ENCODE measurements around the gene SIGLEC12.
"Not testable (repeated sequence)": the region's sequence is repeated elsewhere in the genome, so short reads cannot be mapped to it uniquely, and the experiment has no call there.

Gene SIGLEC12

DNA sequence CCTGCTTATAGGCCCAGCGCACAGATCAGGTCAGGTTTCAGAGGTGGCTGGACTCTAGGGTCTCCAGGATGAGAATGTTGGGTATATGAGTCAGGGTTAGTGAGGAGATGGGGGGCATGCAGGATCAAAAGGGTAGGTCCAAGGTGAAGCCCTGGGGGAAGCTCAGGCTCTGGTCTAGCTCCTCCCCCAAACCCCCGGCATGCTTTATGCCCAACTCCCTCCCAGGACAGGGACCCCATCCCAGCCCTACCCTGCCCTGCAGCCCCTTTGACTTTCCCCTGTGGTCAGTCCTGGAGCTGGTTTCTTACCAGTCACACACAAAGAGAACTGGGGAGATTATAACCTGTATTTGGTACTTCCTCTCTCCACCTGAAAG lies 33.1 kb downstream of the SIGLEC12 start:
- Histone ChIP-seq H3K9ac (ENCODE audit: low read length in 2 of 2) (no peak overlapping the region), H3K27ac (ENCODE audit: low read length) (no peak overlapping the region), H3K27me3 (ENCODE audit: control insufficient read depth in 1 of 2, insufficient read depth in 2 of 2, low read length in 2 of 2) (peaks cover 10 to 18% of the 10 kb centered on the region in 2 donors), H3K4me3 (ENCODE audit: low read length in 2 of 2) (no peak overlapping the region), H3K9me3 (ENCODE audit: control insufficient read depth in 2 of 2, low read length in 2 of 2) (no peaks in the 10 kb centered on the region), H3K4me1 (ENCODE audit: control insufficient read depth, insufficient read depth, low read length) (no peaks in the 10 kb centered on the region), H3K36me3 (ENCODE audit: control insufficient read depth in 2 of 2, insufficient read depth in 2 of 2, low read length in 2 of 2) (no peaks in the 10 kb centered on the region)

DNA sequence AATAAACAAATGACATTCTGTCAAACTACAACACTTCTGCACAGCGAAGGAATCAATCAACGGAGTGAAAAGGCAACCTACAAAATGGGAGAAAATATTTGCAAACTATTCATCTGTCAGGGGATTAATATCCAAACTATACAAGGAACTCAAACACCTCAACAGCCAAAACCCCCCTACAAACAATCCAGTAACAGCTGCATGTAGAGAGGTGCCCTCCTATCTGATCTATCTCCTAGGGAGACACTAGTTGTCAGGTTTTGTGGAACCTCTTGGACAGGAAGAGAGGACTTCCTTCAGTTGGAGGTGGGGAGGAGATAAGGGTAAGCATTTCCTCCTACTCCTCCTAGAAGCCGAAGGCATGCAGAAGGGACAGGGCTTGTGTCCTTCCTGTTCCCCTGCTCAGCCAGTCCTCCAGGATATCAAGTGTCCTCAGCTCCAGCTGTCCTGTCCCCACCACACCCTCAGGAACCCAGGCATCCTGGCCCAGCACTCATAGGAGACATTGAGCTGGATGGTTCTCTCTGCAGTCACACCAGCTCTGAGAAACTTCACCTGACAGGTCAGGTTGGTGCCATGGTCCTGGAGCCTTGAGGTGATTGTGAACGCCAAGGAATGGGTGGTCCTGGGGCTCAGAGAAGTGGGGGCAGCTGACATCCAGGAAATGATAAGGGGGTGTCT lies 33.6 kb downstream of the SIGLEC12 start:
- no peak overlapping the region for H3K27ac ChIP-seq (ENCODE audit: low read length)
- H3K4me3 ChIP-seq (ENCODE audit: low read length in 2 of 2), result no peak overlapping the region
- H3K9me3 ChIP-seq (ENCODE audit: control insufficient read depth in 2 of 2, low read length in 2 of 2), result no peaks in the 10 kb centered on the region
- no peaks in the 10 kb centered on the region for H3K4me1 ChIP-seq (ENCODE audit: control insufficient read depth, insufficient read depth, low read length)
- no peaks in the 10 kb centered on the region for H3K36me3 ChIP-seq (ENCODE audit: control insufficient read depth in 2 of 2, insufficient read depth in 2 of 2, low read length in 2 of 2)
- peaks cover 6 to 16% of the 10 kb centered on the region in 2 donors for H3K27me3 ChIP-seq (ENCODE audit: control insufficient read depth in 1 of 2, insufficient read depth in 2 of 2, low read length in 2 of 2)
- no peak overlapping the region for H3K9ac ChIP-seq (ENCODE audit: low read length in 2 of 2)

DNA sequence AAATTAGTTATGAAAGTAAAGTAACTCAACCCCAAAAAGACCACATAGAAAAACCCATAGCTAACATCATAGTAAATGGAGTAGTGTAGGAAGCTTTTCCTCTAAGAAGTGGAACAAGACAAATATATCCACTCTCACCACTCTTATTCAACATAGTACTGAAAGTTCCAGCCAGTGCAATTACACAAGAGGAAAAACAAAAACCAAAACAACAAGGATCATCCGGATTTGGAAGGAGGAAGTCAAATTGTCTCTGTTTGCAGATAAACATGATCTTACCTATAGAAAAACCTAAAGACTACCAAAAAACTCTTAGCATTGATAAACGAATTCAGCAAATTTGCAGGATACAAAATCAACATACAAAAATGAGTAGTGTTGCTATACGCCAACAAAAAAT lies 34.9 kb downstream of the SIGLEC12 start:
- H3K9ac ChIP-seq (ENCODE audit: low read length in 2 of 2), result no peak overlapping the region

DNA sequence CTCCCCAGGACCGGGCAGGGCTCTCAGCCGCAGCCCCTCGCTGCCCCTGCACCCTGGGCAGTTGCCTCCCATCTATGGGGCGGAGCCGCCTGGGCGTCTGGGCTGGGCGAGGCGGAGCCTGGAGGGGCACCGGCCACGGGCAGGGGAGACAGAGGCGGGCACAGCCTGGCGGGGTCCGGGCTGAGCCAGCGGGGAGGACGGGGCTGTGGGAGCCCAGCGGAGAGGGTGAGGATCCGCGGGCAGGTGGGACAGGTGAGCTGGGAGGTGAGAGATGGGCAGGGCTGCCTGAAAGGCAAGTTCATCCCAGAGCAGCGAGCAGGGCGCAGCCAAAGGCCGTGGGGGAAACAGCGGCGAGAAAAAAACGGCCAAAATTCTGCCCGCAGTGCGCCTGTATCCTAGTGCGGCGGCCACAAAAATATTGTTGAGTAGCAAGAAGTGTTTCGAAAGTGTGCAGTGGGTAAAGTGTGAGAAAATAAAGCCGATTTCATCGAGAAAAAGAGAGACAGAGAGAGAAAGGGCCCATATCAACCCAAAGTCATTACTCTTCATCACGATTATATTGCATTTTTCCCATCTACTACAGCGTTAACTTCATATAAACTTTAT lies 37.5 kb downstream of the SIGLEC12 start:
- H3K36me3 ChIP-seq (ENCODE audit: control insufficient read depth in 2 of 2, insufficient read depth in 2 of 2, low read length in 2 of 2); H3K9me3 ChIP-seq (ENCODE audit: control insufficient read depth in 2 of 2, low read length in 2 of 2); H3K27ac ChIP-seq (ENCODE audit: low read length); H3K9ac ChIP-seq (ENCODE audit: low read length in 2 of 2); H3K4me3 ChIP-seq (ENCODE audit: low read length in 2 of 2); H3K4me1 ChIP-seq (ENCODE audit: control insufficient read depth, insufficient read depth, low read length): not testable (repeated sequence)
- H3K27me3 ChIP-seq (ENCODE audit: control insufficient read depth in 1 of 2, insufficient read depth in 2 of 2, low read length in 2 of 2), result peaks cover 20 to 27% of the 10 kb centered on the region in 2 donors

More for the DNA sequence above, 34.9 kb downstream of the SIGLEC12 start:
- no peaks in the 10 kb centered on the region for H3K36me3 ChIP-seq (ENCODE audit: control insufficient read depth in 2 of 2, insufficient read depth in 2 of 2, low read length in 2 of 2)
- peaks cover 14 to 25% of the 10 kb centered on the region in 2 donors for H3K27me3 ChIP-seq (ENCODE audit: control insufficient read depth in 1 of 2, insufficient read depth in 2 of 2, low read length in 2 of 2)
- H3K4me1 ChIP-seq (ENCODE audit: control insufficient read depth, insufficient read depth, low read length), result no peaks in the 10 kb centered on the region
- H3K4me3 ChIP-seq (ENCODE audit: low read length in 2 of 2), result no peak overlapping the region
- H3K27ac ChIP-seq (ENCODE audit: low read length), result no peak overlapping the region
- H3K9me3 ChIP-seq (ENCODE audit: control insufficient read depth in 2 of 2, low read length in 2 of 2), result no peaks in the 10 kb centered on the region

DNA sequence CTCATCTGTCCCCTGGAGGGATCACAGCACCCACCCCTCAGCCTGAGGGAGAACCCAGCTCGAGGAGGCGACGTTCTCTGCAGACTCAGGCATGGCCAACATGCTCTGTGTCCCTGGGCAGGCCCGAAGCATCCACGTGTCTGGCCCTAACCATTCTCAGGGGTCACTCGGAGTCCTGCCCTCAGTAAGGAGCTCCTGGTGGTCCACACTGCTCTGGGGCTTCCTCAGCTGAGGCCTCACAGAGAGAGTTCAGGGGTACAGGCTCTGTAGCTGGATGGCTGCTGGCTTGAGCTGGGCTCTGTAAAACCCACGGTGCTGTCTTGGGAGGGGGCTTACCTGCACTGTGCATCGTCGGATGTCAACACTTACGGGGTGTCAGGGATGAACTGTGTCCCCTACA lies 38.9 kb downstream of the SIGLEC12 start:
- H3K4me3 ChIP-seq (ENCODE audit: low read length in 2 of 2), result no peak overlapping the region
- H3K27ac ChIP-seq (ENCODE audit: low read length), result no peak overlapping the region
- H3K27me3 ChIP-seq (ENCODE audit: control insufficient read depth in 1 of 2, insufficient read depth in 2 of 2, low read length in 2 of 2), result peaks cover 20 to 26% of the 10 kb centered on the region in 2 donors

DNA sequence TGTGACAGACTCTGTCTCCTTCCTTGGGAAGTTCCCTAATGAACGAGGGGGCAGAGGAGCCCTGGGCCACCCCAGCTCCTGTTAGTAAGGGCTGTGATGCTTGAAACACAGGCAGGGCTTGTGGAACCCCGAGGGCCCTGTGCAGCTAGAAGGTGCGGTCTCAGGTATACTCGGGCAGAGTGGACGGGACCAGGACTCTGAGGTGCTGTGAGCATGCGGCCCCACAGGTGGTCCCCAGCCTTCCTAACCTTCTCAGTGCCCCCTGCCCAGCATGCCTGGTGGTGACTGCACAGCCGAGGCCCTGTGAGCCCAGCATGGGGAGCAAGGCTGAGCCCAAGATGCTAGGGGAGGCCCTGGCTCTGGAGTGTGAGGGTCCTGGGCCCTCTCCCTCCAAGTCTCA lies 39.3 kb downstream of the SIGLEC12 start:
- Histone ChIP-seq H3K9ac (ENCODE audit: low read length in 2 of 2) (no peak overlapping the region), H3K36me3 (ENCODE audit: control insufficient read depth in 2 of 2, insufficient read depth in 2 of 2, low read length in 2 of 2) (no peaks in the 10 kb centered on the region), H3K4me3 (ENCODE audit: low read length in 2 of 2) (no peak overlapping the region), H3K4me1 (ENCODE audit: control insufficient read depth, insufficient read depth, low read length) (no peaks in the 10 kb centered on the region), H3K27ac (ENCODE audit: low read length) (no peak overlapping the region), H3K9me3 (ENCODE audit: control insufficient read depth in 2 of 2, low read length in 2 of 2) (no peaks in the 10 kb centered on the region), H3K27me3 (ENCODE audit: control insufficient read depth in 1 of 2, insufficient read depth in 2 of 2, low read length in 2 of 2) (peaks cover 20 to 27% of the 10 kb centered on the region in 2 donors)

More for the DNA sequence above, 38.9 kb downstream of the SIGLEC12 start:
- H3K9ac ChIP-seq (ENCODE audit: low read length in 2 of 2), result no peak overlapping the region
- no peaks in the 10 kb centered on the region for H3K4me1 ChIP-seq (ENCODE audit: control insufficient read depth, insufficient read depth, low read length)
- no peaks in the 10 kb centered on the region for H3K9me3 ChIP-seq (ENCODE audit: control insufficient read depth in 2 of 2, low read length in 2 of 2)
- H3K36me3 ChIP-seq (ENCODE audit: control insufficient read depth in 2 of 2, insufficient read depth in 2 of 2, low read length in 2 of 2), result no peaks in the 10 kb centered on the region

DNA sequence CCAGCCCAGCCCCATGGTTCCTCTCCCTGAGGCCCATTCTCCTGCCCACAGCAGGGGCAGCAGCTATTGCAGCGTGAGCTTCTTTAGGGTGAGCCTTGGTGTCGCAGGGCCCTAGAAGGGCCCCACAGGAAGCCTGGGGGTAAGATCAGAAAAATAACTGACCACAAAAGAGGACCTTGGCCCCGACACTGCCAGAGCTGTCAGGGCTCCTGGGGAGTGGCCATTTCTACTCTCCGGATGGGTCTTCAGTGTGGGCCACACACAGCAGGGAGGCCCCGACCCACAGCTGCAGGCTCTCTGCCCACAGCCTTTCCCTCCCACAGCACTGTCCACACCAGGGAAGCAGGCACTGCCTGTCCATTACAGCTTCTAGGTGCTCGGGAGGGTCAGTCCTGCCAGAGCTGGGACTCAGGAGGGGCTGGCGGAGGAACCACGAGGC lies 39.9 kb downstream of the SIGLEC12 start:
- no peaks in the 10 kb centered on the region for H3K9me3 ChIP-seq (ENCODE audit: control insufficient read depth in 2 of 2, low read length in 2 of 2)
- H3K27ac ChIP-seq (ENCODE audit: low read length), result no peak overlapping the region
- H3K36me3 ChIP-seq (ENCODE audit: control insufficient read depth in 2 of 2, insufficient read depth in 2 of 2, low read length in 2 of 2), result no peaks in the 10 kb centered on the region
- H3K4me1 ChIP-seq (ENCODE audit: control insufficient read depth, insufficient read depth, low read length), result no peaks in the 10 kb centered on the region
- no peak overlapping the region for H3K9ac ChIP-seq (ENCODE audit: low read length in 2 of 2)
- H3K4me3 ChIP-seq (ENCODE audit: low read length in 2 of 2), result no peak overlapping the region
- H3K27me3 ChIP-seq (ENCODE audit: control insufficient read depth in 1 of 2, insufficient read depth in 2 of 2, low read length in 2 of 2), result peaks cover 20 to 28% of the 10 kb centered on the region in 2 donors

DNA sequence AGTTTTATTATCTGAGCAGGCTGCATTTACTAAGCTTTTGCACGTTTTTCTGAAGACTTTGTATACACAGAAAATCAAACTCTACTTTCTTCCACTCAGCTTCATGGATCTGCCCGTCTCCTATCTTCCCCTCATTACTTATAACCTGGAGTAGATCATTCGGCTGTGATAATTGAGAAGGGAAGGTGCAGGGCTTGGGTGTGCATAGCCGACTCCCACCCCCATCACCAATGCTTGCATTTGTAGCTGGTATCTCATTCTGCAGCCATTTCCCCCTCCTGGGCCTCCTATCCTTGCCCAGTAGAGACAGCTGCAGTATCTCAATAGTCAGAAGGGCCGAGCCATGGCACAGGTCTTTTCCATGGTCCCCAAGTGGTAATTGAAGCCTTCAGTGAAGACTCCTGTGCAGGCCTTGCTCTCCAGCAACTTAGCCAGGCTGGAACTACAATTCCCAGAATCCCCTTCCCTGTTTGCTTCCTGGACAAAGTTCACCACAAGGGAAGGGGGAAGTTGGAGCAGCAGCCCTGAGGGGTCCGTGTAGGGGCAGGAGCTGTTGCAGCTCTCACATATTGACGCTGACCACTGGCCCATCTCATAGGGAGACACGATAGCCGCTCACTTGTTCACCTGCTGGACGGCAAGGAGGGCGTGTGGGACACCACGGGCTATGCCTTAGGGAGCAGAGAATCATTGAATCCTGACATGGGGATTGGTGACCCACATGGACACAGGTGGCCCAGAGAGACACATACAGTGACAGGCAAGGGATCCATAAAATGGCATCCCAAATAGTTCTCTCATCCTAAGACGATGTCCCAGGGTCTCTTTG lies 41.2 kb downstream of the SIGLEC12 start:
- peak overlapping the region in 1 of 2 donors; percentile 40 for H3K4me3 ChIP-seq (ENCODE audit: low read length in 2 of 2)
- no peak overlapping the region for H3K27ac ChIP-seq (ENCODE audit: low read length)
- peaks cover 14 to 28% of the 10 kb centered on the region in 2 donors for H3K27me3 ChIP-seq (ENCODE audit: control insufficient read depth in 1 of 2, insufficient read depth in 2 of 2, low read length in 2 of 2)
- no peaks in the 10 kb centered on the region for H3K36me3 ChIP-seq (ENCODE audit: control insufficient read depth in 2 of 2, insufficient read depth in 2 of 2, low read length in 2 of 2)
- no peak overlapping the region for H3K9ac ChIP-seq (ENCODE audit: low read length in 2 of 2)
- H3K4me1 ChIP-seq (ENCODE audit: control insufficient read depth, insufficient read depth, low read length), result no peaks in the 10 kb centered on the region
- no peaks in the 10 kb centered on the region for H3K9me3 ChIP-seq (ENCODE audit: control insufficient read depth in 2 of 2, low read length in 2 of 2)

DNA sequence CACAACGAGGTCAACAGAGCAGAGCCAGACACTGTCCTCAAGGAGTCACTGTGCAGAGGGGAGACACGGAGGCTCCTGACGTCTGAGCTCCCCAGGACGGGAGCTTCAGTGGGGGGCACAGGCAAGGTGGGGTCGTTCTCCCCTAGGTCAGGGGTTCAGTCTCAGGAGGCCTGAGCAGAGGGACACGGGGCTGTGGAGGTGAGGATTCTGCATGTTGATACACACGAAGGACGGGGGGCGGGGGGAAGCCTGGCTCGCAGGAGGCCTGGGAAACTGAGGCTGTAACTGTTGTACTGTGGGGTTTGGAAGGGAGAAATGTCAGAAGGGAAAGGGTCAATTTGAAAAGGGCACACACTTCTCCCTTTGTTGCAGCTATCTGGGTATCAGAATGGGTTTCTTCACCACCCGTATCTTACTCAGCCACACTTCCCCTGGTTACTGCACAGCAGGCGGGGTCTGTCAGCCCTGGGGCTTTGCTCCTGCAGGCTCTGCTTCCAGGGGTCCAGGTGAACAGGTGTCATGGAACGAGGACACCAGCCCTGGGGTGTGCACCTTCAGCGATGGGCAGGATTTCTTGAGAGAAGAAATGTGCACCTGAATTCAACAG lies 42.6 kb downstream of the SIGLEC12 start:
- H3K36me3 ChIP-seq (ENCODE audit: control insufficient read depth in 2 of 2, insufficient read depth in 2 of 2, low read length in 2 of 2), result no peaks in the 10 kb centered on the region
- H3K27me3 ChIP-seq (ENCODE audit: control insufficient read depth in 1 of 2, insufficient read depth in 2 of 2, low read length in 2 of 2), result peaks cover 14 to 25% of the 10 kb centered on the region in 2 donors
- no peaks in the 10 kb centered on the region for H3K4me1 ChIP-seq (ENCODE audit: control insufficient read depth, insufficient read depth, low read length)
- H3K9ac ChIP-seq (ENCODE audit: low read length in 2 of 2), result no peak overlapping the region
- H3K27ac ChIP-seq (ENCODE audit: low read length), result no peak overlapping the region
- H3K9me3 ChIP-seq (ENCODE audit: control insufficient read depth in 2 of 2, low read length in 2 of 2), result no peaks in the 10 kb centered on the region
- no peak overlapping the region for H3K4me3 ChIP-seq (ENCODE audit: low read length in 2 of 2)

DNA sequence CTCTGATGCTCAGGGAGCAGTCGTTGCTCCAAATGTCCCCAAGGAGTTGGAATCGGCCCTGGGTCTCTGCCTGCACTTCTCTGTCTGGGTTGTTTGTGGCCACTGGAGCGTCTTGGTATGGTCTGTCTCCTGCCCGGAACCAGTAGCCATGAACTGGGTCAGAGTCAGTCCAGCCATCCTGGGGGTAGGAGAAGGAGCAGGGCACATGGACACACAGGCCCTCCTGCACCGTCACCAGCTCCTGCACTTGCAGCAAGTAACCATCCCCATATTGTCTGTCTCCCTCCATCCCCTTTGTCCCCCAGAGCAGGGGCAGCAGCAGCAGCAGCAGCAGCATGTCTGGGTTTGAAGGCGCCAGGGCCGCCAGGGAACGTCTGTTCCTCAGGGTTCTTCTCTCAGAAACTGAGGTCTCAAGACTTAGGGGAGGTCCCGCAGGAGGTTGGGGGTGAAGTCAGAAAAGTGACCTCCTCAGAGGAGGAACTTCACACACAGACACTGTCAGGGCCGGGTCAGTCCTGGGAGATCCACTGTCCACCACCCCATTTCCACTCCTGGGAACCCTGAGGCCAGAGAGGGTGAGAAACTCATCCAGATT lies 43.5 kb downstream of the SIGLEC12 start, which contains the start of gene SIGLEC8:
SIGLEC8 (minus strand) TSS at position 404 of the 595 bp plus-strand sequence; CDS start at position 337, 67 bp downstream.
- no peak within 1 kb of the TSS for H3K27ac ChIP-seq (ENCODE audit: low read length)
- no peaks in the 10 kb centered on the region for H3K9me3 ChIP-seq (ENCODE audit: control insufficient read depth in 2 of 2, low read length in 2 of 2)
- H3K9ac ChIP-seq (ENCODE audit: low read length in 2 of 2), result no peak within 1 kb of the TSS
- H3K4me3 ChIP-seq (ENCODE audit: low read length in 2 of 2), result no peak within 1 kb of the TSS
- no peaks in the 10 kb centered on the region for H3K36me3 ChIP-seq (ENCODE audit: control insufficient read depth in 2 of 2, insufficient read depth in 2 of 2, low read length in 2 of 2)
- peaks cover 14 to 25% of the 10 kb centered on the region in 2 donors for H3K27me3 ChIP-seq (ENCODE audit: control insufficient read depth in 1 of 2, insufficient read depth in 2 of 2, low read length in 2 of 2)
- no peaks in the 10 kb centered on the region for H3K4me1 ChIP-seq (ENCODE audit: control insufficient read depth, insufficient read depth, low read length)
